Endothelial cell of umbilical vein (primary cell): ENCODE data around the gene NCOR1. TPM values are rescaled to one million over a fixed set of nuclear protein-coding genes. Genes with fewer than 3 reads are reported as not detected.

Source experiments
- BruUV-seq: library from RNA; stranded (reverse); fragments of 400-500 nt; replicated peaks from 2 replicates; lab custom pipeline; 2021; lab: Mats Ljungman, UMichigan
- CTCF ChIA-PET: fragments of 300-600, 350-600 bp; sonication (Branson Sonifier 250); formaldehyde crosslinking; loops from one replicate; lab custom pipeline; 2021; ENCODE audit warnings: antibody characterized with exemption, inconsistent platforms; lab: Charles Lee
- POLR2A ChIA-PET: fragments of 300-600, 350-600 bp; sonication (Branson Sonifier 250); formaldehyde crosslinking; loops from one replicate; lab custom pipeline; 2021; ENCODE audit warnings: antibody characterized with exemption, inconsistent platforms; lab: Charles Lee
- DNase-seq: peaks from one replicate; pipeline ENCODE4 v3.0.0-alpha.2; 2011; ENCODE audit warnings: low read depth, low spot score
- FAIRE-seq: peaks from 2 replicates; lab custom pipeline; 2011; peaks lifted over from hg19 to GRCh38; lab: Jason Lieb, UNC
- H2AFZ ChIP-seq: 2 replicates; pipeline ENCODE4 v1.6.0; 2012; ENCODE audit warnings: low read depth, low read length, control low read depth, inconsistent platforms
- H3K27ac ChIP-seq: 2 replicates; pipeline ENCODE4 v1.5.1; 2011; ENCODE audit warnings: low read depth, mild to moderate bottlenecking, control low read depth, low read length, moderate library complexity; ENCODE audit not compliant: insufficient read depth
- H3K27me3 ChIP-seq, 2 experiments: 2 replicates each; pipeline versions ENCODE4 v1.6.0 to v1.6.1; 2011; ENCODE audit warnings: low read length in 2 of 2, mixed read lengths in 1 of 2; ENCODE audit not compliant: control insufficient read depth in 2 of 2, insufficient read depth in 2 of 2
- H3K36me3 ChIP-seq, 2 experiments: 2 replicates in 1 of 2; 3 replicates in 1 of 2; pipeline ENCODE4 v1.5.1; 2011; ENCODE audit warnings: low read length in 2 of 2, mild to moderate bottlenecking in 1 of 2, moderate library complexity in 1 of 2; ENCODE audit not compliant: control insufficient read depth in 2 of 2, insufficient read depth in 2 of 2; ENCODE audit errors: extremely low read depth in 1 of 2
- H3K4me1 ChIP-seq: 3 replicates; pipeline ENCODE4 v1.5.1; 2011; ENCODE audit warnings: mild to moderate bottlenecking, low read length; ENCODE audit not compliant: control insufficient read depth, insufficient read depth; ENCODE audit errors: extremely low read depth
- H3K4me2 ChIP-seq: 2 replicates; pipeline ENCODE4 v1.6.1; 2011; ENCODE audit warnings: low read length, control low read depth, mixed read lengths; ENCODE audit not compliant: insufficient read depth
- H3K4me3 ChIP-seq, 3 experiments: fragments of 200-600 bp in 1 of 3; sonication (generic), shearing (Covaris generic) in 1 of 3; replicated peaks in 1 of 3; 2 replicates each; pipeline ENCODE4 v1.5.1; 2011 to 2016; ENCODE audit warnings: control low read depth in 3 of 3, low read length in 3 of 3, mild to moderate bottlenecking in 2 of 3, inconsistent platforms in 1 of 3, low read depth in 1 of 3, moderate library complexity in 1 of 3; ENCODE audit not compliant: insufficient read depth in 1 of 3
- H3K79me2 ChIP-seq: 2 replicates; pipeline ENCODE4 v1.6.0; 2012; ENCODE audit warnings: low read length, inconsistent platforms; ENCODE audit not compliant: control insufficient read depth, insufficient read depth
- H3K9ac ChIP-seq: replicated peaks from 2 replicates; pipeline ENCODE3; 2011; ENCODE audit warnings: low read length, control low read depth; ENCODE audit not compliant: insufficient read depth; ENCODE audit errors: extremely low read depth
- H3K9me1 ChIP-seq: replicated peaks from 3 replicates; pipeline ENCODE4 v1.6.0; 2011; ENCODE audit warnings: mild to moderate bottlenecking, low read length; ENCODE audit not compliant: control insufficient read depth, insufficient read depth; ENCODE audit errors: extremely low read depth
- H3K9me3 ChIP-seq: replicated peaks from 2 replicates; pipeline ENCODE4 v1.5.1; 2012; ENCODE audit warnings: low read length, inconsistent platforms; ENCODE audit not compliant: control insufficient read depth, insufficient read depth
- H4K20me1 ChIP-seq: replicated peaks from 2 replicates; pipeline ENCODE3; 2011; ENCODE audit warnings: mild to moderate bottlenecking, low read length; ENCODE audit not compliant: control insufficient read depth, insufficient read depth; ENCODE audit errors: extremely low read depth
- CTCF ChIP-seq, 2 donors: IDR thresholded peaks; 1 replicate in 1 of 2; 2 replicates in 1 of 2; pipeline ENCODE4 v1.5.1; 2011; ENCODE audit warnings: low read length in 2 of 2, mild to moderate bottlenecking in 2 of 2, moderate library complexity in 2 of 2, control low read depth in 1 of 2, inconsistent platforms in 1 of 2, low read depth in 1 of 2; ENCODE audit not compliant: insufficient read depth in 1 of 2; ENCODE audit errors: extremely low read depth in 1 of 2
- EZH2 ChIP-seq: IDR thresholded peaks from 2 replicates; pipeline ENCODE4 v1.6.1; 2012; ENCODE audit warnings: borderline replicate concordance, low read depth, mild to moderate bottlenecking, moderate library complexity, low read length, inconsistent platforms; ENCODE audit not compliant: severe bottlenecking
- FOS ChIP-seq: IDR thresholded peaks from 2 replicates; pipeline ENCODE4 v1.6.1; 2011; ENCODE audit warnings: mild to moderate bottlenecking, low read length, moderate library complexity, borderline replicate concordance; ENCODE audit not compliant: insufficient read depth
- GATA2 ChIP-seq: IDR thresholded peaks from 2 replicates; pipeline ENCODE4 v1.7.0; 2011; ENCODE audit warnings: low read depth, mild to moderate bottlenecking, moderate library complexity, mixed read lengths, low read length; ENCODE audit not compliant: insufficient read length, insufficient read depth
- JUN ChIP-seq: IDR thresholded peaks from 2 replicates; pipeline ENCODE4 v1.6.1; 2011; ENCODE audit warnings: borderline replicate concordance, low read depth; ENCODE audit not compliant: insufficient read length, insufficient read depth
- MYC ChIP-seq: IDR thresholded peaks from one replicate; pipeline ENCODE4 v1.6.1; 2011; ENCODE audit warnings: mild to moderate bottlenecking, low read depth, low read length
- POLR2A ChIP-seq: IDR thresholded peaks from 2 replicates; pipeline ENCODE4 v1.6.1; 2012; ENCODE audit warnings: low read depth, mild to moderate bottlenecking, control low read depth, low read length
- POLR2AphosphoS5 ChIP-seq: IDR thresholded peaks from 2 replicates; pipeline ENCODE4 v1.6.1; 2012; ENCODE audit warnings: low read depth, mild to moderate bottlenecking, control low read depth, low read length, moderate library complexity; ENCODE audit not compliant: insufficient read depth
- dilution Hi-C: fragments of 300-500 bp; cut with MboI; formaldehyde crosslinking; loops from one replicate; pipeline ENCODE4 v1.15.0; 2019; ENCODE audit warnings: low sequenced_read_pairs; ENCODE audit not compliant: extremely low pct_ligation_motif_present
- intact Hi-C: fragments of 100-400 bp; cut with micrococcal nuclease; formaldehyde crosslinking; loops from one replicate; pipeline ENCODE4 v1.10.0; 2022
- polyA plus RNA-seq, 4 experiments: library from polyadenylated mRNA; depleted of rRNA in 3 of 4; stranded (reverse) in 3 of 4; unstranded in 1 of 4; fragments of >200 nt; gene quantifications; 2 replicates each; pipeline versions ENCODE4 v1.2.1 to v1.2.3, GENCODE V29; 2011 to 2012; ENCODE audit warnings: missing spikeins in 1 of 4
- total RNA-seq: library from RNA; stranded (reverse); gene quantifications from 2 replicates; pipeline ENCODE4 v1.2.3, GENCODE V29; 2021
- TF ChIP-seq, protein P1 (sequence below): IDR thresholded peaks from 2 replicates; pipeline ENCODE4 v1.6.1; 2011; ENCODE audit not compliant: insufficient read depth, insufficient read length

Gene NCOR1
- total and polyA plus RNA-seq, 2 donors (not counting 3 experiments of a cell fraction or from before 2014, with no cell fraction given): 90.0 to 134 TPM

DNA sequence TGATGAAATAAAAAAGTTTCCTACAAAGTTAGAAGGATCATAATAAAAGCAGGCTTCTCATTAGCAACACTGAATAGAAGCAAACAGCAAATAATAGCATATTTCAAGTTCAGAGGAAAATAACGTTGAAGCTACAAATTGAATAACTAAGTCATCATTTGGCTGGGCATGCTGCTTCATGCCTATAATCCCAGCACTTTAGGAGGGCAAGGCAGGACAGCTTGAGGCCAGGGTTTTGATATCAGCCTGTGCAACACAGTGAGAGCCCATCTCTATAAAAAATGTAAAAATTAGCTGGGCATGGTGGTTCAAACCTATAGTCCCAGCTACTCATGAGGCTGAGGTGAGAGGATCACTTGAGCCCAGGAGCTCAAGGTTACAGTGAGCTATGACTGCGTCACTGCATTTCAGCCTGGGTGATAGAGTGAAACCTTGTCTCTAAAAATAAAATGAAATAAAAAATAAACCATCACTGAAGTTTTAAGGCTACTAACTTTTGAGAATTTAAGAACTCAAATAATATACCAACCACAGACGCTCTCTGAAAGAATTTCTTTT lies 25.5 kb downstream of the NCOR1 start:
- no peak for DNase-seq
- no peaks in the 10 kb centered on the region for H3K27me3 ChIP-seq
- H3K9me3 ChIP-seq: no peaks in the 10 kb centered on the region
- peaks cover 62% of the 10 kb centered on the region for H3K79me2 ChIP-seq
- H4K20me1 ChIP-seq: no peaks in the 10 kb centered on the region
- CTCF ChIA-PET: interaction anchor here (0.7 to 0.9 kb wide), 2 partner anchors 24 to 40 kb away, joined by 4 to 6 read pairs; no protein-coding TSS in a partner anchor
- H3K9me1 ChIP-seq: no peaks in the 10 kb centered on the region
- FAIRE-seq: no peak
- no peak overlapping the region for H3K4me3 ChIP-seq
- peaks cover 0 to 14% of the 10 kb centered on the region in 2 experiments for H3K36me3 ChIP-seq
- no peak overlapping the region for H2AFZ ChIP-seq
- peaks cover 16% of the 10 kb centered on the region for H3K4me1 ChIP-seq
- intact Hi-C loops: no loop called here
- no peak overlapping the region for H3K9ac ChIP-seq
- BruUV-seq: no TSS peak
- H3K27ac ChIP-seq: no peak overlapping the region
- dilution Hi-C loops: no loop called here
- TF ChIP-seq POLR2AphosphoS5 (no peak), GATA2 (no peak), MYC (no peak), EZH2 (no peak), JUN (no peak), FOS (no peak), CTCF (IDR thresholded peaks at IDR 0.05; ENCODE audit: extremely low read depth in 1 of 2, insufficient read depth in 1 of 2, low read depth in 1 of 2, low read length in 2 of 2) (no peak), POLR2A (no peak)
- TF ChIP-seq, protein P1, sequence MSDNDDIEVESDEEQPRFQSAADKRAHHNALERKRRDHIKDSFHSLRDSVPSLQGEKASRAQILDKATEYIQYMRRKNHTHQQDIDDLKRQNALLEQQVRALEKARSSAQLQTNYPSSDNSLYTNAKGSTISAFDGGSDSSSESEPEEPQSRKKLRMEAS: no peak
- POLR2A ChIA-PET: no interaction called here
- H3K4me2 ChIP-seq: no peak overlapping the region
